GM12878 (cell line): Measurements from ENCODE around the gene TNFRSF11A. TPM values are rescaled to one million over a fixed set of nuclear protein-coding genes. Genes with fewer than 3 reads are reported as not detected.

Experiments
- ATAC-seq: fragments of 200-7000 bp; cut with Tn5 transposase; 3 replicates; pipeline ENCODE4 v1.9.1; 2020; ENCODE audit warnings: mild to moderate bottlenecking, moderate library complexity
- BruUV-seq: library from RNA; stranded (reverse); fragments of 400-500 nt; replicated peaks from 2 replicates; lab custom pipeline; 2021; lab: Mats Ljungman, UMichigan
- CTCF ChIA-PET: fragments of 300-600 bp; sonication (Branson Sonifier 250); formaldehyde crosslinking; extraction: SDS; loops from one replicate; lab custom pipeline; 2021; ENCODE audit warnings: inconsistent platforms; lab: Yijun Ruan, JAX
- POLR2A ChIA-PET: fragments of 350-600 bp; formaldehyde crosslinking; extraction: SDS; loops from one replicate; lab custom pipeline; 2021; ENCODE audit warnings: inconsistent platforms; lab: Charles Lee
- RAD21 ChIA-PET: fragments of 300-600 bp; sonication (Branson Sonifier 250); formaldehyde crosslinking; loops from one replicate; lab custom pipeline; 2023; ENCODE audit warnings: antibody characterized with exemption; ENCODE audit not compliant: unreplicated experiment; lab: Charles Lee
- SMC1A ChIA-PET: fragments of 300-600 bp; sonication (Branson Sonifier 250); formaldehyde crosslinking; loops from one replicate; lab custom pipeline; 2023; ENCODE audit not compliant: unreplicated experiment, uncharacterized antibody; lab: Charles Lee
- DNase-seq: peaks from one replicate; pipeline ENCODE4 v3.0.0-alpha.2; 2011; ENCODE audit warnings: low read depth, low spot score
- FAIRE-seq: peaks from 3 replicates; lab custom pipeline; 2011; peaks lifted over from hg19 to GRCh38; lab: Jason Lieb, UNC
- H2AFZ ChIP-seq: 2 replicates; pipeline ENCODE4 v1.6.0; 2011; ENCODE audit warnings: low read depth, low read length, control low read depth; ENCODE audit not compliant: control insufficient read depth
- H3K27ac ChIP-seq: 2 replicates; pipeline ENCODE4 v1.5.1; 2011; ENCODE audit warnings: control low read depth; ENCODE audit not compliant: control insufficient read depth, insufficient read depth
- H3K27me3 ChIP-seq, 2 experiments: replicated peaks in 1 of 2; 2 replicates each; pipeline versions ENCODE4 v1.6.0 to v1.6.1; 2011; ENCODE audit warnings: low read length in 1 of 2; ENCODE audit not compliant: control insufficient read depth in 2 of 2, insufficient read depth in 2 of 2
- H3K36me3 ChIP-seq, 2 experiments: 2 replicates each; pipeline ENCODE4 v1.5.1; 2011; ENCODE audit warnings: low read length in 1 of 2; ENCODE audit not compliant: control insufficient read depth in 2 of 2, insufficient read depth in 2 of 2
- H3K4me1 ChIP-seq: 2 replicates; pipeline ENCODE4 v1.6.1; 2011; ENCODE audit warnings: mild to moderate bottlenecking, low read length, moderate library complexity, mixed read lengths; ENCODE audit not compliant: control insufficient read depth, insufficient read depth
- H3K4me2 ChIP-seq: 2 replicates; pipeline ENCODE4 v1.6.0; 2011; ENCODE audit warnings: control low read depth; ENCODE audit not compliant: control insufficient read depth, insufficient read depth
- H3K4me3 ChIP-seq: fragments of 200-600 bp; sonication (generic); 2 replicates; pipeline ENCODE4 v1.5.1; 2016
- H3K79me2 ChIP-seq: 2 replicates; pipeline ENCODE4 v1.6.0; 2011; ENCODE audit warnings: low read length; ENCODE audit not compliant: control insufficient read depth, insufficient read depth
- H3K9ac ChIP-seq: 2 replicates; pipeline ENCODE4 v1.8.0; 2011; ENCODE audit warnings: low read length, control low read depth, mixed read lengths; ENCODE audit not compliant: control insufficient read depth, insufficient read depth
- H3K9me3 ChIP-seq: replicated peaks from 3 replicates; pipeline ENCODE4 v1.5.1; 2011; ENCODE audit warnings: mild to moderate bottlenecking, low read length; ENCODE audit not compliant: control insufficient read depth, insufficient read depth
- H4K20me1 ChIP-seq: 2 replicates; pipeline ENCODE4 v1.6.0; 2011; ENCODE audit not compliant: control insufficient read depth, insufficient read depth
- ATF7 ChIP-seq: fragments of 450-650 bp; IDR thresholded peaks from 2 replicates; pipeline ENCODE4 v1.6.1; 2016; ENCODE audit warnings: low read depth, mild to moderate bottlenecking
- CREB1 ChIP-seq: IDR thresholded peaks from 2 replicates; pipeline ENCODE4 v1.6.1; 2012; ENCODE audit warnings: low read depth, mild to moderate bottlenecking, inconsistent platforms
- IKZF1 ChIP-seq: fragments of 450-650 bp; conservative IDR thresholded peaks from 2 replicates; pipeline ENCODE4 v1.6.1; 2017; ENCODE audit warnings: antibody characterized with exemption, mild to moderate bottlenecking
- IRF4 ChIP-seq: IDR thresholded peaks from 2 replicates; pipeline ENCODE4 v1.6.1; 2011; ENCODE audit warnings: low read depth, low read length
- JUNB ChIP-seq: IDR thresholded peaks from 2 replicates; pipeline ENCODE4 v1.6.1; 2016; ENCODE audit warnings: antibody characterized with exemption, mild to moderate bottlenecking
- NFYB ChIP-seq: IDR thresholded peaks from 2 replicates; pipeline ENCODE4 v1.6.1; 2011; ENCODE audit warnings: low read depth, mild to moderate bottlenecking, low read length, improper control_type of control experiment, moderate library complexity; ENCODE audit not compliant: insufficient read depth
- POU2F2 ChIP-seq: IDR thresholded peaks from 3 replicates; pipeline ENCODE4 v1.6.1; 2011; ENCODE audit warnings: low read depth, mild to moderate bottlenecking, low read length, borderline replicate concordance
- TARDBP ChIP-seq: IDR thresholded peaks from 2 replicates; pipeline ENCODE4 v1.6.1; 2016; ENCODE audit warnings: borderline replicate concordance
- ZBED1 ChIP-seq: IDR thresholded peaks from 2 replicates; pipeline ENCODE4 v1.6.1; 2016; ENCODE audit warnings: borderline replicate concordance
- WGBS: methylation state at CpG from one replicate; pipeline ENCODE4 v1.1.6; 2016; ENCODE audit warnings: low lambda C conversion rate; ENCODE audit not compliant: insufficient replicate concordance, insufficient coverage; ENCODE audit errors: missing lambda C conversion rate; 5-methylcytosine and 5-hydroxymethylcytosine counted together
- in situ Hi-C: fragments of 300-500 bp; cut with MboI; formaldehyde crosslinking; loops from 9 replicates; pipeline ENCODE4 v1.14.3; 2018; ENCODE audit warnings: mixed read lengths
- intact Hi-C: fragments of 100-400 bp; cut with micrococcal nuclease; formaldehyde crosslinking; loops from one replicate; pipeline ENCODE4 v1.14.2; 2022; ENCODE audit not compliant: unreplicated experiment
- polyA plus RNA-seq, 11 experiments: library from polyadenylated mRNA; depleted of rRNA in 4 of 11; unstranded in 6 of 11; stranded (reverse) in 5 of 11; fragments of >200 nt; fragmentation: Nextera tagmentation in 4 of 11; fragmentation: Illumina TruSeq in 1 of 11; extraction: Ambion mirVana in 4 of 11; extraction: Trizol in 1 of 11; gene quantifications; 1 replicate in 1 of 11; 2 replicates in 10 of 11; pipeline versions ENCODE4 v1.2.1 to v1.2.3, GENCODE V29; 2011 to 2016; ENCODE audit warnings: inconsistent platforms in 2 of 11, missing spikeins in 2 of 11, low read depth in 1 of 11
- total RNA-seq, 4 experiments: library from RNA; depleted of rRNA in 3 of 4; stranded (reverse); fragments of >200 nt in 3 of 4; fragmentation: Illumina TruSeq in 1 of 4; extraction: Trizol in 1 of 4; gene quantifications; 2 replicates each; pipeline versions ENCODE4 v1.2.1 to v1.2.3, GENCODE V29; 2013 to 2021
- TF ChIP-seq, protein P1 (sequence below): fragments of 450-650 bp; IDR thresholded peaks from 2 replicates; pipeline ENCODE4 v1.6.1; 2017; ENCODE audit warnings: low read depth, mild to moderate bottlenecking, moderate library complexity
- TF ChIP-seq, protein P2 (sequence below): fragments of 450-650 bp; IDR thresholded peaks from 2 replicates; pipeline ENCODE4 v1.6.1; 2017; ENCODE audit warnings: mild to moderate bottlenecking, low read depth, inconsistent platforms; ENCODE audit not compliant: poor library complexity, severe bottlenecking
- TF ChIP-seq, protein P3 (sequence below): IDR thresholded peaks from 2 replicates; pipeline ENCODE4 v1.6.1; 2012; ENCODE audit warnings: low read depth, low read length, improper control_type of control experiment
- TF ChIP-seq, protein P4 (sequence below): IDR thresholded peaks from 2 replicates; pipeline ENCODE4 v1.6.1; 2012; ENCODE audit warnings: mild to moderate bottlenecking, low read depth, low read length

The TNFRSF11A gene
- total and polyA plus RNA-seq, 10 of the 15 experiments (the other 5 are each of a cell fraction or from before 2014, with no cell fraction given) = 0.07 to 4.0 (median 0.23) TPM

DNA sequence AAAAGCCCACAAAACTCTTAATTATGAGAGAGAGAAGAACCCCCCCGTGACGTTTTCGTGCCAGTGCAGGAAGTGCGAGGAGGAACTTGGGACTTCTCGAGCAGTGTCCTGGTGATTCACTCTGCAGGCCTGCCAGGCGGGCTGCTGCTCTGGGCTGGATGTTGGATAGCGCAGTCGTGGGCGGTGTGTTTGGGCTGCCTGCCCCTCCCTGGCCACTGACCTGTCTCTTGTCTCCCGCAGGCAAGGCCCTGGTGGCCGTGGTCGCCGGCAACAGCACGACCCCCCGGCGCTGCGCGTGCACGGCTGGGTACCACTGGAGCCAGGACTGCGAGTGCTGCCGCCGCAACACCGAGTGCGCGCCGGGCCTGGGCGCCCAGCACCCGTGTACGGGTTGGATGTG lies 29.0 kb downstream of the TNFRSF11A start (continued):
- no peak for TF ChIP-seq ATF7

DNA sequence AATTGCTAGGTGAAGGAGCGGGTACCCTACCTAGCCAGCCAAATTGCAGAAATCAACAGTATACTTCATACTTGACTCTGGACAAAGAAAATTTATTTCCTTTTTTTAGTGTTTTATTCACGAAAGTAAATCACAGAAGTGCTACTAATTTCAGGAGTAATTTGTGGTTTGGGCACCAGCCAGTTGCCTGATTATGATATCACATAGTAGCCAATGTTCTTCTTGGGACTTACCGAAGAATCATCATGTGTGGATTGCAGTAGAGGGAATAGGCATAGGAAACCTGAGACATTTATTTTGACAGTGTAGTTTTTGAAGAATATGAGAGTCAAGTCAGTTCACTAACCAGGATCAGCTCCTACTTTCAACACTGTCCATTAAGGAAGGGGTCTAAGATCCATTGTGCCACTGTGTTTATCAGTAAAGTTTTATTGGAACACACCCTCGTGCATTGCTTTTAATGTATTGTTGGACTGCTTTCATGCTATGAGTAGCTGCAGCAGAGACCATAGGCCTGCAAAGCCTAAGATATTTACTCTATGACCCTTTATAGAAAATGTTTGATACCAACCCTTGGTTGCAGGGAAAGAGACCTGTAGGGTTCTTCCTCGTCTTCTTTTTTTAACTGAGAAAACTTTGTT lies 32.1 kb downstream of the TNFRSF11A start:
- no peak for FAIRE-seq
- DNase-seq = no peak
- SMC1A ChIA-PET = interaction anchor here (0.5 to 1.3 kb wide), 3 partner anchors 17 to 63 kb away, joined by 3 read pairs; no protein-coding TSS in a partner anchor
- CTCF ChIA-PET = no interaction called here
- Histone ChIP-seq H3K4me3 (no peak overlapping the region), H3K4me2 (no peak overlapping the region; the same call in 1 of the 2 replicates), H3K27ac (no peak overlapping the region), H3K9me3 (no peaks in the 10 kb centered on the region), H2AFZ (no peak overlapping the region), H4K20me1 (no peaks in the 10 kb centered on the region), H3K9ac (no peak overlapping the region), H3K36me3 (no peaks in the 10 kb centered on the region), H3K27me3 (no peaks in the 10 kb centered on the region), H3K79me2 (no peaks in the 10 kb centered on the region), H3K4me1 (peaks cover 6% of the 10 kb centered on the region)
- in situ Hi-C loops (no loop called here), intact Hi-C loops (no loop called here)
- RAD21 ChIA-PET = no interaction called here
- BruUV-seq = no TSS peak
- whole genome bisulfite sequencing = 42% methylated on average over 5 of the region's 5 CpGs
- POLR2A ChIA-PET = no interaction called here
- ATAC-seq = peak; percentile 79
- TF ChIP-seq, protein P1, sequence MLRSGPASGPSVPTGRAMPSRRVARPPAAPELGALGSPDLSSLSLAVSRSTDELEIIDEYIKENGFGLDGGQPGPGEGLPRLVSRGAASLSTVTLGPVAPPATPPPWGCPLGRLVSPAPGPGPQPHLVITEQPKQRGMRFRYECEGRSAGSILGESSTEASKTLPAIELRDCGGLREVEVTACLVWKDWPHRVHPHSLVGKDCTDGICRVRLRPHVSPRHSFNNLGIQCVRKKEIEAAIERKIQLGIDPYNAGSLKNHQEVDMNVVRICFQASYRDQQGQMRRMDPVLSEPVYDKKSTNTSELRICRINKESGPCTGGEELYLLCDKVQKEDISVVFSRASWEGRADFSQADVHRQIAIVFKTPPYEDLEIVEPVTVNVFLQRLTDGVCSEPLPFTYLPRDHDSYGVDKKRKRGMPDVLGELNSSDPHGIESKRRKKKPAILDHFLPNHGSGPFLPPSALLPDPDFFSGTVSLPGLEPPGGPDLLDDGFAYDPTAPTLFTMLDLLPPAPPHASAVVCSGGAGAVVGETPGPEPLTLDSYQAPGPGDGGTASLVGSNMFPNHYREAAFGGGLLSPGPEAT = peak; percentile 61; the same call in 1 of the 2 replicates
- no peak for TF ChIP-seq POU2F2
- no peak for TF ChIP-seq NFYB
- TF ChIP-seq ZBED1 = no peak
- TF ChIP-seq TARDBP = no peak
- TF ChIP-seq, protein P2, sequence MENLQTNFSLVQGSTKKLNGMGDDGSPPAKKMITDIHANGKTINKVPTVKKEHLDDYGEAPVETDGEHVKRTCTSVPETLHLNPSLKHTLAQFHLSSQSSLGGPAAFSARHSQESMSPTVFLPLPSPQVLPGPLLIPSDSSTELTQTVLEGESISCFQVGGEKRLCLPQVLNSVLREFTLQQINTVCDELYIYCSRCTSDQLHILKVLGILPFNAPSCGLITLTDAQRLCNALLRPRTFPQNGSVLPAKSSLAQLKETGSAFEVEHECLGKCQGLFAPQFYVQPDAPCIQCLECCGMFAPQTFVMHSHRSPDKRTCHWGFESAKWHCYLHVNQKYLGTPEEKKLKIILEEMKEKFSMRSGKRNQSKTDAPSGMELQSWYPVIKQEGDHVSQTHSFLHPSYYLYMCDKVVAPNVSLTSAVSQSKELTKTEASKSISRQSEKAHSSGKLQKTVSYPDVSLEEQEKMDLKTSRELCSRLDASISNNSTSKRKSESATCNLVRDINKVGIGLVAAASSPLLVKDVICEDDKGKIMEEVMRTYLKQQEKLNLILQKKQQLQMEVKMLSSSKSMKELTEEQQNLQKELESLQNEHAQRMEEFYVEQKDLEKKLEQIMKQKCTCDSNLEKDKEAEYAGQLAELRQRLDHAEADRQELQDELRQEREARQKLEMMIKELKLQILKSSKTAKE = no peak
- TF ChIP-seq JUNB = peak; percentile 68
- TF ChIP-seq, protein P3, sequence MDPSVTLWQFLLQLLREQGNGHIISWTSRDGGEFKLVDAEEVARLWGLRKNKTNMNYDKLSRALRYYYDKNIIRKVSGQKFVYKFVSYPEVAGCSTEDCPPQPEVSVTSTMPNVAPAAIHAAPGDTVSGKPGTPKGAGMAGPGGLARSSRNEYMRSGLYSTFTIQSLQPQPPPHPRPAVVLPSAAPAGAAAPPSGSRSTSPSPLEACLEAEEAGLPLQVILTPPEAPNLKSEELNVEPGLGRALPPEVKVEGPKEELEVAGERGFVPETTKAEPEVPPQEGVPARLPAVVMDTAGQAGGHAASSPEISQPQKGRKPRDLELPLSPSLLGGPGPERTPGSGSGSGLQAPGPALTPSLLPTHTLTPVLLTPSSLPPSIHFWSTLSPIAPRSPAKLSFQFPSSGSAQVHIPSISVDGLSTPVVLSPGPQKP = no peak
- peak; percentile 52; the same call in 1 of the 2 replicates for TF ChIP-seq IKZF1
- TF ChIP-seq, protein P4, sequence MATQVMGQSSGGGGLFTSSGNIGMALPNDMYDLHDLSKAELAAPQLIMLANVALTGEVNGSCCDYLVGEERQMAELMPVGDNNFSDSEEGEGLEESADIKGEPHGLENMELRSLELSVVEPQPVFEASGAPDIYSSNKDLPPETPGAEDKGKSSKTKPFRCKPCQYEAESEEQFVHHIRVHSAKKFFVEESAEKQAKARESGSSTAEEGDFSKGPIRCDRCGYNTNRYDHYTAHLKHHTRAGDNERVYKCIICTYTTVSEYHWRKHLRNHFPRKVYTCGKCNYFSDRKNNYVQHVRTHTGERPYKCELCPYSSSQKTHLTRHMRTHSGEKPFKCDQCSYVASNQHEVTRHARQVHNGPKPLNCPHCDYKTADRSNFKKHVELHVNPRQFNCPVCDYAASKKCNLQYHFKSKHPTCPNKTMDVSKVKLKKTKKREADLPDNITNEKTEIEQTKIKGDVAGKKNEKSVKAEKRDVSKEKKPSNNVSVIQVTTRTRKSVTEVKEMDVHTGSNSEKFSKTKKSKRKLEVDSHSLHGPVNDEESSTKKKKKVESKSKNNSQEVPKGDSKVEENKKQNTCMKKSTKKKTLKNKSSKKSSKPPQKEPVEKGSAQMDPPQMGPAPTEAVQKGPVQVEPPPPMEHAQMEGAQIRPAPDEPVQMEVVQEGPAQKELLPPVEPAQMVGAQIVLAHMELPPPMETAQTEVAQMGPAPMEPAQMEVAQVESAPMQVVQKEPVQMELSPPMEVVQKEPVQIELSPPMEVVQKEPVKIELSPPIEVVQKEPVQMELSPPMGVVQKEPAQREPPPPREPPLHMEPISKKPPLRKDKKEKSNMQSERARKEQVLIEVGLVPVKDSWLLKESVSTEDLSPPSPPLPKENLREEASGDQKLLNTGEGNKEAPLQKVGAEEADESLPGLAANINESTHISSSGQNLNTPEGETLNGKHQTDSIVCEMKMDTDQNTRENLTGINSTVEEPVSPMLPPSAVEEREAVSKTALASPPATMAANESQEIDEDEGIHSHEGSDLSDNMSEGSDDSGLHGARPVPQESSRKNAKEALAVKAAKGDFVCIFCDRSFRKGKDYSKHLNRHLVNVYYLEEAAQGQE = no peak
- no peak for TF ChIP-seq CREB1
- TF ChIP-seq IRF4 = peak; percentile 25; the same call in 1 of the 2 replicates
